NCI-H2227 treated with DMSO at 0.1 percent for 48 hours (cell line): ENCODE results near the gene AAK1.

Experiments used
- DNase-seq: peaks from one replicate; lab custom pipeline; 2025; lab: John Stamatoyannopoulos, UW

Gene AAK1

DNA sequence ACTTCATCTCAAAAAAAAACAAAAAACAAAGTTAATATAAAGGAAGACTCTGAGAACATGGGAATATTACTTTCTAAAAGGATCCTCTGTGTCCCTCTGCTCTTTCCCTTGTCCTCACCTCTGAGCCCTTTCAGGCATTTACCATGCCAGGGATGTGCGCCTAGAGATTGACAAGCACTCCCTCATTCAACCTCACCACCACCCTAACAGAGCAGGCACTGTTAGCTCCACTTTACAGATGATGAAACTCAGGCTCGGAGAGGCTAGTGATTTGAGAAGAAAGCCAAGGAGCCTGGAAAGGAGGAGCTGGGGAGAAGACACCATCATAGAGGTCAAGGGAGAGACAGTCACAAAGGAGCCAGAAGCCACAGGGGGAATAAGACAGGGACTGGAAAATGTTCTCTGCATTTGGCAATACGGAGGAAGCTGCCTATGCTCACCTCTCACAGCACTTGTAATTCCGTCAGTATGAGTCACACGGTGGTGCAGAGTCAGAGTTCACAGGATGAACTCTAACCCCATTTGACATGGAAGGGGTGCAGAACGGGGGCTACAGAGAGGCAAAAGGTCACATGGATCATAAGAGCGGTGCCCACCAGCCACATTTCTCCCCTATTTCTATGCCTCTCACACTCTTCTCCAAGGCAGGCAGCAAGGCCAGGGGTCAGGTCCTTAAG lies 104.5 kb downstream of the AAK1 start:
- no peak for DNase-seq

DNA sequence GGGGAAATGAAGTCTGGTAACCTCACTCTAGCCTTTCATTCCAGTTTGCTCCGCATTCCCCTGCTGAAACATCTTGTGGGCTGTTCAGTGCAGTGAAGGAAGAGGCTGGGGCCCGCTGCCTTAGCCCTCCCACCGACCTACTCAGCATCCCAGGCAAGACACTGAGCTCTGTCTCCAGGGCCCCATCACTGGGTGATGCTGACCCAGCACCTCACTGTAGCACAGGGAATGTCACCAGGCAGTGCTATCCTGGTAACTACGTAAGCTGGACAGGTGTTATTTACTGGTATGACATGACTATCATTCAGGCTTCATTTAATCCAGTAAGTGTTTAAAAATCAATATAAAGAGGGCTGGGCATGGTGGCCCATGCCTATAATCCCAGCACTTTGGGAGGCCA lies 105.3 kb downstream of the AAK1 start:
- no peak for DNase-seq

DNA sequence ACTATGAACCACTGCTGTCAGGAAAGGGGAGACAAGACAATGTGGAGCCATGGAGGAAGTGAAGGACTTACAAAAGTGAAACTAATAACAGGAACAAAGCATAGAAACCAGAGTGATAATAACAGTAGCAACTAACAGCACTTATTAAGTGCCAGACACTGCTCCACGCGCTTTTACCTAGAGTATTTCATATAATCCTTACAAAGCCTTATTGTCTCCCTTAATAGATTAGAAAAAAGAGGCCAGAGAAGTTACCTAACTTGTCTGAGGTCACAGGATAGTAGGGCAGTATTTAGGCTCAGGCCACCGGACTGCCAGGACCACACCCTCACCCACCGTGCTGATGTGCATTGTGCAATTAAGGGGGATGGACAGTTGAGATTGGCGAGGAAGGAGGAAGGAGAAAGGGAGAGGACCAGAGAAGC lies 107.7 kb downstream of the AAK1 start:
- DNase-seq, result no peak

DNA sequence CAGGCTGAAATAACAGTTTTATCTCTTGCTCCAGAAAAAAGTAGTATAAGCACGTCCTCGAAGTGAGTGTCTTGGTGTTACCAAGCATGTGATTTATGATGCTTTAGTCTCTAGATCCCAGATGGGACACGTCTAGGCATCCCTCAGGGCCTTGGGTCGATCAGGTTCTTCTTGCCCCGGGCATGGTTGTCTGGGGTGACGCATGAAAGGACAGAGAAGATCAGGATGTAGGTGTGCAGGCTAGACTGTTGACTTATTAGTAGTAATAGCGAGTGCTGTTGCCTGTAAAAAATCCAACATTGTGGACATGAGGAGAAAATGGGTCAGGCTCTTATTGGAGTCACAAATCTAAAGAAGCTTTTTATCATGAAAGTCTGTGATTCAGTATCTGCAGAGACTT lies 112.4 kb downstream of the AAK1 start:
- no peak for DNase-seq

DNA sequence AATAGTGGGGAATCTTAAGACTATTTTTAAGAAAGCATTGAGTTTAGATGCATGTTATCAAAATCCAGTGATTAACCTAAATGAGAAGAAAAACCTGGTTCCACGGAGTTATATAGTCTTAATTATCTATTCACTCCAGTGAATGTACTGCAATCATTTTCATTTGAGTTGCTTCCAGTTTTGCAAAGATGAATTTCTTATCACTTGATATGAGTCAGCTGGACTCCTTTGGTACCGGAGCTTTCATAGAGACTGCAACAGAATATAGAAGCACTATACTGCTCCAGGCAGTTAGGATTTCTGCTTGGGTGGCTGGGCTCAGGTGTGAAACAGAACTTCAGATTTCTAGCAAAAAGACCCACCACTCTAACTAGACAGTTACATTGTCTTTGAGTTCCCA lies 114.1 kb downstream of the AAK1 start:
- DNase-seq, result no peak

DNA sequence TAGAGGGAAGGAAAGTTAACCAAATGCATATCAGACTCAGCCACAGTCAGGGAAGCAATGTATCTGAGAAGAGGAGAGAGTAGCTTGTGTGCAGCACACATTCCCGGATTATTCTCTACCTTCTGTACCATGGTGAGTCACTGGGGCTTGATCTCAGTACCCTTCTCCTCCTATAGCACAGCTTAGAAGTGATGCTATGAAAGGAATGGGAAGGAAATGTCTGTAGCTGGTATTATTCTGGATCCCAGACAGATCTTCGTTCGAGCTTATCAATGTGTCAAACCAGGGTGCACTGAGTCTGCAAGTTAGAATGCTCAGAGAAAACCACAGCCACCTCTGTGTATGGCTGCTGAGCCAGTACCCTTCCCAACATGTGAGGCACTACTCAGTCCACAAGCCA lies 118.3 kb downstream of the AAK1 start:
- DNase-seq, result no peak

DNA sequence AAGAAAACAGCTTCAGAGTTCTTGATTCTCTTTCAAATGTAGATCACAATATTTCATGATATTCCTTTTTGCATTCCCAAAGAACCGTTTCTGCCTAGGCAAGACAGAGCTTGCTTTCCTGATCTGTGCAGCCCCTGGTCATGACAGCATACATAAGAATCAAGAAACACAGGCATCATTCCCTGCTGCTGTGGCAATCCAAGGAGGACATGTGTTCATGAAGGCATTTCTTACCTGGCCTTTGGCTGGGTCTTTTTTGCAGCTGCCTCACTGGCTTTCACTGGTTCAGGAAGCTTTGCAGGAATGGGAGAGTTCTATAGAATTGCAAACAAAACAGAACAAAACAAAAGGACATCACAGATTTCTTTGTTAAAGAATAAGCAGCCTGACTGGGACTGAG lies 118.7 kb downstream of the AAK1 start:
- DNase-seq, result no peak

DNA sequence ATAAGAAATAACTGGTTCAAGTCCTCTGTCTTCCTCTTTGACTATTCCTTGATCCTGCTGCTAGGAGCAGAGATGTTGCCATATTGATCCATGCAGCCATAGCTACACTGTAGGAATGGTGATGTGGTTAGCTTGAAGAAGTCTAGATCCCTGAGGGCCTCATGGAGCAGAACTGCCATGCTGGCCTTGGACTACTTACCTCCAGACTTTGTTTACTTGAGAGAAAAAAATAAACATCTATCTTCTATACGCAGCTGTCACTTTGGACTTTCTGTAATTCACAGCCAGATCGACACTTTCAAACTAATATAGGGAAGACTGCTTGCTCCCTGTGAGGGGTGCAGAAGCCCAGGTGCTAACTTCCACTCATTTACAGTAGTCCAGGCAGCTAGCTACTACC lies 121.8 kb downstream of the AAK1 start:
- DNase-seq, result no peak

DNA sequence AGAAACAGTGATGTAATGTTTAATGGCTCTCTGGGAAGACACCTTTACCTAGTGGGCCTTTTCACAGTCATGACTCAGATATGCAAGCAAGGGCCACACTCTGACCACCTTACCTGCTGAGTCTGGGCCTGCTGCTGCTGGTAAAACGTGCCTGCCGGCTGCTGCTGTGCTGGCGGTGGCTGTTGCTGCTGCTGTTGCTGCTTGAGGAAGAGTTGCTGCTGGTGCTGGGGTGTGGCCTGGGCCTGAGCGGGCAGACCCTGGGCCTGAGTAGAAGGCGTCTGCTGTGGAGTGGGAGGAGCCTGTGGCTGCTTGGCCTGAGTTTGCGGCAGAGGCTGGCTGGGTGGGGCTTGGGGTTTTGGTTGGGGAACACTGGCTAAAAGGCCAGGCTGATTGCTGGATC lies 124.7 kb downstream of the AAK1 start:
- no peak for DNase-seq

DNA sequence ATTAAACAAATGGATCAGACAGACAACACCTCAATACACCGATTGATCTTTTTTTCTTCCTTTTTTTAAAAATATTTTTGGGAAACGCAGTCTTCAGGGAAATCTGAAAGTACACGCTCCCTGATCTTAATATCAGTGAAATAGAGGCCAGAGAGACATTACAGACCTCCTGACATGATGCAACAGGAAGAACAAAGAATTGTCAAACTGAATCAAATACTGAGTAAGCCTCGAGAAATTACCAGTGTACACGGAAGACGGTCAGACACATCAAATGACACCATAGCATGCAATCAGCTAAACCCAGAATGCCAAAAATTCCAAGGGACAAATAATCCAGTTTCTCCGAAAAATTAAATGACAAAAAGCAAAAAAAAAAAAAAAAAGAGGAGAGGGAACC lies 126.1 kb downstream of the AAK1 start:
- no peak for DNase-seq

DNA sequence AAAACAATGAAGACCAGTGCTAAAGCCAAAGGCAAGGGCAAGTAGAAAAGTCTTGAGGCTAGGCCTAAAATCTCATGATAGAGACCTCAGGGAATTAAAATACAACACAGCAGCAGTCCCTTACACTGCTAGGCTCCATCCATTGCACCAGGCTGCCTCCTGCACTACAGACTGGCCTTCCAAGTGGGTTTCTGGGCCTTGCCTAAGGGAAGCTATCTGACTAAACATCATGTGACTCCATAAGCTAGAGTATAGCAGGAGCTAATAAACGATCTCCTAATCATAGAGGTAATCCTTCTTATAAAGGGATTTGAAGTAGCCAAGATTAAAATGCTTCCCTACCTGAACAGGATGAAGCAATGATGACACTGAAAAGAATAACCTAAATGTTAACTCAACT lies 128.7 kb downstream of the AAK1 start:
- no peak for DNase-seq

DNA sequence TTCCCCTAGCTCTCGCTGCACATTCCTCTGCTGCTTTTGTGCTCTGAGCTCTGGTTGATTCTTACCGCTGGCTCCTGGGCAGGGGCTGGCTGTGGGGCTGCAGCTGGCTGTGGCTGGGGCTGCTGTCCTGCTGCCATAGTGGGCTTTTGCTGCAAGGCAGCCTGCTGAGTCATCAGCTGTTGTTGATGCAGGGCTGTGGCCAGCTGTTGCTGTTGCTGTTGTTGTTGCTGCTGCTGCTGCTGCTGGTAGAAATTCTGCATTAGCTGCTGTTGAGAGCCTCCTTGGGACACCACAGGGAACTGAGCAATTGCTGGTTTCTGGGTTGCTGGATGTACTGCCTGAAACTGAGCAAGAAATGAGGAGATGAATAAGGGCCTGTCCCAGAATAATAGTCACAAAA lies 129.1 kb downstream of the AAK1 start:
- DNase-seq, result no peak

DNA sequence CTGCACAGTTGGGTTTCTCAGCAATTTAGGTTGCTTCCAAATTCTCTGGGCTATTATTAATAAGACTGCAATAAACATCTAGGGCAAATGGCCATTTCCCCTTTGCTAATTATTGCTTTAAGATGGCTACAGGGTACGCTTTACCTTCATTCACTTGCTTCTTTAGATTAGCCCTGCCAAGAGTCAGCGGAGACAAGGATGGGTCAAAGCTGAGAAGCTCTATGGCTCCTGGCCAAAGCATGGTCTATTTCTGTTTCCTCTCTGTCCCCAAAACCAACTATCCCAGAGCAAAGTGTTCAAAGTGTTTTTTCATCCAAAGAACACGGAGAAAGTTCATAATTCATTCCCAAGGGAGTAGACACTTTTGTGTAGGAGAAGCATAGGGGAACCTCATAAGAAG lies 131.1 kb downstream of the AAK1 start:
- DNase-seq, result no peak

DNA sequence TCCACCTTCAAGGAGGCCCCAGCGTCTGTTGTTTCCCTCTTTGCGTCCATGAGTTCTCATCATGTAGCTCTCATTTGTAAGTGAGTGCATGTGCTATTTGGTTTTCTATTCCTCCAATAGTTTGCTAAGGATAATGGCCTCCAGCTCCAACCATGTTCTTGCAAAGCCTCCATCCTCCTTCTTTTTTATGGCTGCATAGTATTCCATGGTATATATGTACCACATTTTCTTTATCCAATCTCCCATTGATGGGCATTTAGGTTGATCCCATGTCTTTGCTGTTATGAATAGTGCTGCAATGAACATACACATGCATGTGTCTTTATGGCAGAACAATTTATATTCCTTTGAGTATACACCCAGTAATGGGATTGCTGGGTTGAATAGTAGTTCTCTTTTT lies 133.3 kb downstream of the AAK1 start:
- DNase-seq, result no peak

DNA sequence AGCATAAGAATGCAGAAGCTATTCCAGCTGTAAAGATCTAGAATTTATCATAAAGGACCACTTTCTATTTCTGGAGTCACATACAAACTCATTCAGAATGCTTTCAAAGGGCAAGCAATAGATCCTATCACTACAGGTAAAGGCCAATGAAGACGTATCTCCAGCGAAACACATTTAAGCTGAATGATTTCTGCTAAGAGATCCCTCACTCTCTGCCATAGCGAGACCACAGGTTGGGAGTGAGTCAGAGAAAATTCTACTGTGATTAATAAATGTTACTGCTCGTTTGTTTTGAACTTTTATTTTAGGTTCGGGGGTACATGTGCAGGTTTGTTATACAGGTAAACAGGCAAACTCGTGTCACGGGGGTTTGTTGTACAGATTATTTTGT lies 133.8 kb downstream of the AAK1 start:
- no peak for DNase-seq

DNA sequence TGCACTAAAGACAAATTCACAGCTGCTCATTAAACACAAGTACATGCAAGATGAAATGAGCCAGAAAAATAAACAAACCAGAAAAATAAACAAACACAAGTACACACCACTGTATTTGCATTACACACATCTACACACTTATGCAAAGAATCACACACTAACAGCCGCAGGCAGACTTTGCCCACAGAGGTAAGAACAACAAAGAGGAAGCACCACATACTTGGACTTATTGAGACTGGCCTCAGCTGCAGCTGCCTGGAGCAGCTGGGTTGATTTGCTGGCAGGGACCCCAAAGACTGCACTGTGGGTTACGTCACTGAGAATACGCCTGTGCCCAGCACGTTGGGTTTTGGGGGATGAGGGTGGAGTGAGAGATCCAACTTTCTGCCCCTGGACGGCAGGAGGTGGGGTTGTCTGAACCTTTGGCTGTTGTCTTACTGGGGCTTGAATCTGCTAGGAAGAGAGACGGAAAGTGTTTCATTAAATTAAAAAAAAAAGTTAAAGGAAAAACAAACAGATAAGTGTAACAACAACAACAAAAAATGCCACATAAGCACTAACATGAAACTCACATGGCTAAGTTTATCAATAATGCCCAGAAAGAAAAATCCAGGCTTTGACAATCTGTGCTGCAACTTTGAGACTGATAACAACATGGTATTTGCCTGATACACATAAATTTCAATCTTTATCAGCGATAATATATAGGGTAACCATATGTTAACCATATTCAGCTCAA lies 134.4 kb downstream of the AAK1 start:
- DNase-seq, result no peak

DNA sequence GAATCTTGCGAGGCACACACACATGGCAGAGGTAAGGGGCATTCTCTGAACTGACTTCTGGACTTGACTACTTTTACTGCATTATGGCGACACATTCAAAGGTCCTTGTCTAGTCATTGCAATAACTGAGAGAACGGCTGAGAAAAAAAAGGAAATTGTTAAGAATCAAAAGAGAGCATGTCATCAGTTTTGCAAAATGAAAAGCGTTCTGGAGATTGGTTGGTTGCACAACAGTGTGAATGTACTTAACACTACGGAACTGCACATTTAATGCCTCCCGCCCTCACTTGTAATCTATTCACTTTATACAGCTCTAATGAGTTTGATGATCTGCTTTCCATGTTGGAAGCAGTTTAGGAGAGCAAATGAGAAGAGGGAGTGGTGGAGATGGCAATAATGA lies 137.8 kb downstream of the AAK1 start:
- DNase-seq, result no peak

DNA sequence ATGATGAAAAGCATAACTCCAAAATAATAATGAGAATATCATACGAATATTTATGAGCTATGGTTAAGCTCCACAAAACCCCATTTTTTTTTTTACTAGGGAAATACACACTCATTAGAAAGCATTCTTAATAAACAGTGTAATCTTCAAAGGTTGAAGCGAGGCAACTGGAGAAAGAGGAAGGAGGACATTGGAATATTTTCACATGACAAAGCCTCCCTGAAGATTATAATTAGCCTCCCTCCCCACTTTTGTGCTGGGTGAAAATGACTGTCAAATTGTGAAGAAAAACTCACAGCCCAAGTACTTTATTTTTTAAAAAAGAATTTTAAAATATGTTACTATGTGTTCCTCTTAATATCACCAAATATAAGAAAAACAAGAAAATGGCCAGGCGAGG lies 142.2 kb downstream of the AAK1 start:
- DNase-seq, result no peak

DNA sequence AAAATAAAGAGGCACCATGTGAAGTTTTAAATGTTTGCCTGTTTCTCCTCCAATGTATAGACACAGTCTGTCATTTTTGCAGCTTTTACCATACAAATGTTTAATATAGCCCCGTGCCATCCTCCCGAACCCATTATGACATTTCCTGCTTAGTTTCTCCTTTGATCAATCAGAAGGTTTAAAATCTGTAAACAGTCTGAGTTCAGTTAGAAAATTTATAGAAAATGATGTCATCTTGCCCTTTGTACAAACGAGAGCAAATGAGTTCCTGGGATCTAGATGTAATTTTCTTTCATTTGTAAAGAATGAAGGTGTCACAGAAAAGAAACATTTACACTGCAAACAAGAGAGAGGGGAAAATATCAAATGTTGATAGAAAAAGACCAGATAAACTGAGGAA lies 143.6 kb downstream of the AAK1 start:
- DNase-seq, result no peak

DNA sequence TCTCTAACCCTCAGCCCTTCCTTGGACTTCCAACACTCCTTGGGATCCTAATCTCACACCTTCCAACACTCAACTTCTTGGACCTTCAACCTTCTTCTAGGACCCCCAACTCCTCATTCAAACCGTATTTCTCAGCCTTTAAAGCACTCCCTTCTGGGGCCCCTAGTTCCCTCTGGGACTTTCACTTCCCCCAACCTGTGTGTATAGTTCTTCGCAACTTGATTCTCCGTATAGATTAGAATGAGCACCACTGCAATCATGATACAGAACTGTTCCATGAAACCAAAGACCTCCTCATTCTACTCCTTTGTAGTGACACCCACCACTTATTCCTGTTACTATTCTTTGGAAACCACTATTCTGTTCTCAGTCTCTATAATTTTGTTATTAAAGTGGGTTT lies 144.3 kb downstream of the AAK1 start:
- DNase-seq, result no peak

DNA sequence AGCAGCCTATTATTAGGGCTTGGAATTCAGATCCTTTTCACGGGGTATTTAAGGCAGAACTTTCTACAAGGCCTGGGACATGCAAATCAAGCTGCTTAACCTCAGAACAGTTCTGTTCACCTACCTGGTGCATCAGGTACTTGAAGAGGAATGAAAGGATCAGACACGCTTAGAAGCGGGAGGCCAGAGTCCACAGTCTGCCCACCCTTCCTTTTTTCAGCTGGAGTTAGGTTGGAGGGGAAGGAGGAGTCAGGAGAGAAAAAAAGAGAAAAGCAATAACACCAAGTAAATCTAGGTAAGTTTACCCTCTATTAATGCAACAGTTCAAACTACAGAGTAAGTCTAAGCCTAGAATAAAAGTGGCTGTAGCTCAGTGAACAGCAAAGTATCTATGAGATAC lies 147.7 kb downstream of the AAK1 start:
- no peak for DNase-seq

DNA sequence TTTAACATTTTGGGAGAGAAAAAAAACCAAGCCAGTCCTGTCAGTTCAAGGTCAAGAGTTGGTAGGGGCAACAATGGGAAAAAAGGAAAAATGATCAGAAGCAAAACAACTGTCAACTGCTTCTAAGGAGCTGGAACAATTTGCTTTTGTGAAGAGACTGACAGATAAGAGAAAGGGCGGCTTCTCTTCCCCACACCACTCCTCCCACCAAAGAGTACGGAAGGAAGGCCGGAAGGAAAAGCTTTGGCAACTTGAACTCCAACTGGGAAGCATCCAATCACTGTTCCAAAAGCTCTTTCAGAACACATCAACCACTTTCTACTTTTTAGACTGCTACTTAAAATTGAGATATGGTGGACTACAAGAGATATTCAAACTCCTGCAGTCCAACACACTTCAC lies 148.5 kb downstream of the AAK1 start:
- DNase-seq, result no peak

DNA sequence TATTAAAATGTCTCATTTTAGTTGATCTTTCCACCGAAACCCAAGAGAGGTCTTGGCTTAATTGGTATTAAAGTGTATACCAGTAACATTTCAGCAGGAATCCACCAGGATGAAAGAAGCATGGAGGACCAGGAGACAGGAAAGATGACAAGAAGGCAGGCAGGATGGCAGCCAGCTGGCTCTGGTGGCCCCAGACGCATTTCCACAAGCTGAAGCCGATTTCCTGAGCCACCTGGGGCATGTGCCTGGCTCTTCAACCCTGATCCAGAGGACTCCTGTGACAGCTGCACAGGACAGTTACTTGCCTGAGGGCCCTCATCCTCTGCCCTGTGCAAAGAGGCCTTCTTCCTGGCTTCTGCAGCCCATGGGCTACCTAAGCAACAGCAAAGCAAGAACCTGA lies 149.4 kb downstream of the AAK1 start:
- DNase-seq, result no peak

DNA sequence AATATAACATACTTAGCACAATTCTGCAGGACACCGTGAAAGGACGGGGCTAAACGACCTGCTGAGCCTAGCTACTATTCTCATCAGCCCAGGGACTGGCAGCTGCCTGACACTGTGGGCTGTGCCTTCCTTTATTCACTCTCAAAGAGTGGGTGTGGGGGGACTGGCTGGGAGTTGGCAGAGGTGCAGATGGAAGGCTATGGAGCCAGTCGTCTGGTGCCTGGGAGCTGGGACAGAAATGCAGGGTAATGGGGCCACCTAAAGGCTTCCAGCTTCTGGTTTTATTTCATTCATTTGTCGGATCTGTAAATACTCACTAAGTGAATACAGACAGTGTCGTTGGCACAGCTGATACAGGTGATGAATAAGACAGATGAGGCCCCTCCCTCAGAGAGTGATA lies 150.3 kb downstream of the AAK1 start:
- no peak for DNase-seq
